Right renal pelvis (tissue), 4 donors: ENCODE results near the gene LVRN. TPM values are rescaled to one million over a fixed set of nuclear protein-coding genes. Genes with fewer than 3 reads are reported as not detected.

ENCODE experiments used
- polyA plus RNA-seq, 4 donors: library from polyadenylated mRNA; unstranded; fragments of 120-200 nt; gene quantifications; one replicate each; pipeline ENCODE4 v1.2.1, GENCODE V29; 2013; ENCODE audit not compliant: insufficient read length in 4 of 4

The LVRN gene
- polyA plus RNA-seq, 4 donors, result 0.52 to 0.80 (median 0.74) TPM

Other genes with a start within 250 kb of the LVRN start
- 10 to 100 TPM; 18.1 to 28.6 (median 26.6) TPM for gene CDO1, start 145.8 kb upstream of the LVRN start, polyA plus RNA-seq
- 10 to 100 TPM; 43.3 to 56.2 (median 50.7) TPM for gene ATG12, start 120.9 kb upstream of the LVRN start, polyA plus RNA-seq
- gene AP3S1, start 120.5 kb upstream of the LVRN start, polyA plus RNA-seq, result 100 to 1,000 TPM; 125 to 147 (median 139) TPM
- gene ARL14EPL, start 70.0 kb downstream of the LVRN start, polyA plus RNA-seq, result not detected
- gene COMMD10, start 122.5 kb downstream of the LVRN start, polyA plus RNA-seq, result 10 to 100 TPM; 59.7 to 74.6 (median 68.1) TPM